EL (cell line): ENCODE results near the gene KANSL1L.
A peak's percentile ranks its signal among the peaks of the same experiment; 100 is the strongest.
"Not testable (repeated sequence)": the region's sequence is repeated elsewhere in the genome, so short reads cannot be mapped to it uniquely, and the experiment has no call there.

Experiments used
- DNase-seq: peaks from one replicate; pipeline ENCODE4 v3.0.0-alpha.2; 2016

Gene KANSL1L

GRCh38 chr2:210177769-210178168, 6.6 kb upstream of the KANSL1L start:
- DNase-seq = no peak

GRCh38 chr2:210177115-210177514, 5.9 kb upstream of the KANSL1L start:
- DNase-seq = not testable (repeated sequence)

GRCh38 chr2:210174086-210174485, 2.9 kb upstream of the KANSL1L start:
- DNase-seq = no peak

DNA sequence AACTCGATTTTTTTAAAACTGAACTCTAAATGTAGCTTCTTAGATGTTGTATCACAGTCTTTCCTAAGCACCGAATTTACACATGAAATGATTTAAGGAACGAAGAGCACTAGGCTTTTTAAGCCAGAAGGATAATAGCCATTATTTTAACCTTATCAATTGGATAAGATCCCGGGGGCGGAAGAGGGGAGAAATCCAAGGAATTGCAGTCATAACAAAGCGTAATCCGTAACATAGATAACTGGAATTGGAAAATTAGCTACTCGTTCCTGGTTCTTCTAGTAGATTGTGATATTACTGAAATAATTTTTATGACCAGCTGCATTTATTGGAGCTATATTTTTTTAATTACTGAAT, 988 bp upstream of the KANSL1L start:
- DNase-seq = no peak

DNA sequence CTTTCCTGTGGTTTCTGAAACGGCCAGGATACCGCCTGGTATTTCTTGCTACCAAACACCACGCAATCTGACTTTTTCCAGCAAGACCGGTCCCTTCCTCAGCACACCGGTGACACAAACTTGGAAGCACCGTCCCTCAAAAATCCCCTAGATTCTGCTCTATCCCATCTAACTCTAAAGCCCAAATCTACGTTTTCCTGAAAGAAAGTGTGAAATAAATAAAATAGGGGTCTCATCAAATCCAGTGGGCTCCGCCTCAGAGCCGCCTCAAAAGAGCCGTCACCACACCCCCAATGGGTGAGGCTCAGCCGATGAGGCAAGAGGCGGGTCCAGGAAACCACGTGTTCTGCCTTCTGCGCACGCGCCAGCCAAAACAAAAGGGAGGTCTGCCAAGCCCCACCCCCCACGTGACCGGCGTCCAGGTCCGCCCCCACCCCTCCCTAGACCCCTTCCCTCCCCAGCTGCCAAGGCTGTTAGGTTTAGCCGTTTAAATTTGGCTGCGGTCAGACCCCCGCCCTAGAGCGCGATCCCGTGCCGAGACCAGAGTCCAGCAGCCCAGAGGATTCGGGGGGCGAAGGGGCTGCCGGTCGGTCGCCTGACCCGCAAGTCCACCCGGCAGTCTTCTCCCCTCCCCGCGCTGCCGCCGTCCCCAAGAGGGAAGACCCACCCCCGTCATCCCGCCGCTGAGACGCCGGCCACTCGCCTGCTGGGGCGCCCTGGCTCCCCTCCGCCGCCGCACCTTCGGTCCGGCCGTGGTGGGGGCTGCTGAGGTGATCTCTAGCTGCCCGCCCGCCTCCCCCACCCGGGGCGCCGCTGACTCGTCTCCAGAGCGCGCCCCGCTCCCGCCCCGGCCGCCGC, 534 bp downstream of the KANSL1L start:
- DNase-seq = peak; percentile 94

- DNase-seq = no peak
Measured at GRCh38 chr2:210170196-210170445, 1.1 kb downstream of the KANSL1L start.

GRCh38 chr2:210169516-210170195, 1.6 kb downstream of the KANSL1L start:
- DNase-seq = peak; percentile 58

- DNase-seq = peak; percentile 6
Measured at GRCh38 chr2:210167227-210167626, 4.0 kb downstream of the KANSL1L start.

- DNase-seq = no peak
Measured at GRCh38 chr2:210162466-210163124, 8.6 kb downstream of the KANSL1L start.

DNA sequence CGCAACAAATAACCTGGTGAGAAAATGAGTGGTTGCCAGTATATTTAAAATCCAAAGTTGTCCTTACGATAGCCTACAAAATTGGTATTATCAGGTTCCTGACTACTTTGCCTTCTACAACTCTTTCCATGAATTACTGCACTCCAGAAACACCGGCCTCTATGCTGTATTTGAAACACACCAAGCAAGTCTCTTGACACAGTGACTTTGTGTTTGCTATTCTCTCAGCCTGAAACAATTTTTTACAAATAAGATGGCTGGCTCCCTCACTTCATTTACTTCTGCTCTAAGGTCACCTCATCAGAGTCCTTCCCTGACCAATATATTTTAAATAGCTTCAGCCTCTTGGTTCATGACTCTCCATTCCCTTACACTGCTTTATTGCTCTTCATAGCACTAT, 12.2 kb downstream of the KANSL1L start:
- no peak for DNase-seq

DNA sequence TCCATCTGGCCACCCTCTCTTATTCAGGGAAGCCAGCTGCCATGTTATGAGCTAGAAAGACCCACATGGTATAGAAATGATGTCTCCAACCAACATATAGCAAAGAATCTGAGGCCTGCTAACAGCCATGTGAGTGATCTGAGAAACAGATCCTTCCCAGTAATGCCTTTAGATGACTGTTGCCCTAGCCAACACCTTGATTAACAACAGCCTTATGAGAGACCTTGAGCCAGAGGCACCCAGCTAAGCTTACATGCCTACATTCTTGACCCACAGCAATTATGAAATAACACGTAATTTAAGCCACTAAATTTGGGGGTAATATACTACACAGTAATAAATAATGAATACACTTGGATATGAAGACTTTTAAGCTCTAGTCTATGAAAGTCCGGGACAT, 13.0 kb downstream of the KANSL1L start:
- DNase-seq = no peak

DNA sequence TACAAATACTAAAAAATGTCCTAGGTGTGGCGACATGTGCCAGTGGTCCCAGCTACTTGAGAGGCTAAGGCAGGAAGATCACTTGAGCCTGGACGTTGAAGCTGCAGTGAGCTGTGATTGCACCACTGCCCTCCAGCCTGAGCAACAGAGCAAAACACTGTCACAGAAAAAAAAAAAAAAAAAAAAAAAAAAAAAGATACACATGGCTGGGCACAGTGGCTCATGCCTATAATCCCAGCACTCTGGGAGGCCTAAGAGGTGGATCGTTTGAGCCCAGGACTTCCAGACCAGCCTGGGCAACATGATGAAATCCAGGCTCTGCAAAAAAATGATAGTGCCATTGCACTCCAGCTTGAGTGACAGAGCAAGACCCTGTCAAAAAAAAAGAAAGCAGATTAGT, 13.7 kb downstream of the KANSL1L start:
- DNase-seq = no peak

DNA sequence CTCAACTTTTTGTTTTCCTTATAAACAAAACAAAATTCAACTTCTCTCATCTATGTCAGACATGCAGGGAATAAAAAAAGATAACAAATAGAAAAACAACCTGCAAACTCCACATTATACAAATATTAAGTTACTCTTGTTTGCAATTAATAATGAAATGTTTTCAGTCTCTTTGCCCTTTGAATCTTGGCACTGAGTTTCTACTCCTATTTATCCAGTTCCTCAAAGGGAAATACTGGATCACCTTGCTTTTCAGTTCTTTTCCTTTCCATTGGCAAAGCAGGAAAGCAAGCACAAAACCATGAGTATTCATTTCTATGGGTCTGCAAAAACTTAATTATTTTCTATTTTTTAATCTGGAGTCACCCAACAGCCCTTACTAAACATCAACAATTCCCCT, 23.6 kb downstream of the KANSL1L start:
- no peak for DNase-seq

GRCh38 chr2:210132239-210132638, 39.0 kb downstream of the KANSL1L start:
- no peak for DNase-seq

GRCh38 chr2:210128961-210129360, 42.2 kb downstream of the KANSL1L start:
- no peak for DNase-seq

GRCh38 chr2:210113614-210114235, 57.5 kb downstream of the KANSL1L start:
- no peak for DNase-seq

DNA sequence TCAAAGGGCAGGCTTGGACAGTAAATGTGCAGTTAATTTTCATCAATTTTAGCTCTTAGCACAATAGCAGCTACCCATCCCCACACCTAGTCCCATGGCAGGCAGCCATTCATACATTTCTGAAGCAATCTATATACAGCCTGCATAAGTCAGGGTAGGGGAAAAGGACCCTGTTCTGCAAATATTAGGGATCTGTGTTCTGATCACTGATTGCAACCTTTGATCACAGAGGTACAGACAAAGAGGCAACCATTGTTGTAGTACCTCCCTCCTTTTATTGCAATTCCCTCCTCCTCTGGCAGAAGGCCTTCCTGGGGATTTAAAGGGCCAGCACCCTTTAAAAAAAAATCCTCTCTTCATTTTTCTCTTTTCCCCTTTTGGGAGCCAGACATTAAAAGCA, 58.3 kb downstream of the KANSL1L start:
- DNase-seq = no peak

- DNase-seq = no peak
Measured at GRCh38 chr2:210099940-210100339, 71.3 kb downstream of the KANSL1L start.

DNA sequence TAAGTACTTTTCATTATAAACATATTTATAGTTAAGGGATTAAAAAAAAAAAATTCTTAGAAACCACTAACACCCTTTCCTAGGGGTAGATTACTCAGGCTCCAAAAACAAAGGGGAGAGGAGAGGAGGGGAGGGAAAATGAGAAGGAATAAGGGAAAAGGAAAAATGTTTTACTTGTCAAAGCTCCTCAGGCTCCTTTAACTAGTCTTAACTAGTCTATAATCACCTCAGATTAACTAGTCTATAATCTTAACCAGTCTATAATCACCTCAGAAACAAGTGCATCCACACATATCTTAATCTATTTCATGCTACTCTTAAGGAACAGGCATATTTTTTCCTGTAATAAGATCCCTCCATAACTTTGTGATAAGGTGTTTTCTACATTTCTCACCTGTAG, 76.4 kb downstream of the KANSL1L start:
- no peak for DNase-seq

DNA sequence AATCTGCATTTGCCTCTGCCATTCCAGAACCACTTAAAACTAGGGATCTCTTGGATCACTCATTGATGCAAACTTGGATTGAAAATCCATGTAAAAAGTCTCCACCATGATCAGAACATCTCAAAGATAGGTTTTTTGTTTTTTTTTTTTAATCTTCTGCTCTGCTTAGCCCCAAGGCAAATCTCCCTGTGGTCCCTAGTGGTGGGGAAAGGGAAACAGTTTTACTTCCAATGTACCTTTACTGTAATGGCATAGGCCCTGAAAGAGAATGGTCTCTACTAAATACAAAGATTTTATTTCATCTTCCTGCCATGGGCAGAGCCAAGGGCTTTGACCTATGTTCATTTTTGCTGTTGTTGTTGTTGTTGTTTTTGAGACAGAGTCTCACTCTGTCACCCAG, 78.4 kb downstream of the KANSL1L start:
- DNase-seq = no peak

GRCh38 chr2:210086930-210087329, 84.3 kb downstream of the KANSL1L start:
- no peak for DNase-seq

DNA sequence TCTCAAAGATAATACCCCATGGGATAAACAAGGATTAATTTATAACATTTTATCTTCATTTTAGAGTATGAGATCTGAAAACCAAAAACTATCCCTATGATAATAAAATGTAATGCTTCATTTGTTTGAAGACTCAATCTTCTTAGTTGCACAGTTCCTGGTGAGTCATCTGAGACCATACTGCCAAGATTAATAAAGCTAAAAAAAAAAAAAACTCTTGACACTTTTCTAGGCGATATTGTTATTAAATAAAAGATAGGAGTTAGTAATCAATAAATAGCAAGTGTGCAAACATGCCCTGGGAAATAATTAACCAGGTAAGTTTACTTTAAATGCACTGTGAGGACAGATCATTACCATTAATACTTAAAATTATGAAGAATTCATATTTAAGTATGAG, 84.9 kb downstream of the KANSL1L start:
- DNase-seq = no peak

DNA sequence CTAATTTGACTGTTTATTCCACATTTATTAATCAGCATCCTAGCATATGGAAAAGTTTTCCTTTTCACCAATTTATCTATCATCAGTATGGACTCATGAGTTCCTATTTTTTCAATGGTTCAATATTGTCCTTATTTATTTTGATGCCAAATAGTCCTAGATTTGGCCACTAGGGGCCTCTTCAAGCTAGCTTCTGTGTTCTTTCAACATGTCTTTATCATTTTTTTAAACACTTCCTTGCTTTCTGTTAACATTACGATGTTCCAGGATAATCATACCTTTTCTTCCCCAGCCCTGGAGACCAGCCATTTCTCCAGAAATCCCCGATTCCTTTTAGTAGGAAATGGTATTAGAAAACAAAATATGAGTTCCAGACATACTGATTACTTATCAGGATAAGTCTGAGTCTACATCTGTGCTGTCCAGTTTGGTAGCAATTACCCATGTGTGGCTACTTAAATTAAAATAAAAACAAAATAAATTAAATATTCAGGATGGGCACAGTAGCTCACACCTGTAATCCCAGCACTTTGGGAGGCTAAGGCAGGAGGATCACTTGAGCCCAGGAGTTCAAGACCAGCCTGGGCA, 98.2 kb downstream of the KANSL1L start:
- peak; percentile 39 for DNase-seq
